HL-60/S4 treated with phorbol 12-myristate 13-acetate at 8.2 ng/mL for 4 days and 3 days (cell line): ENCODE results near the gene PPP2R3A.
"Not testable (repeated sequence)": the region's sequence is repeated elsewhere in the genome, so short reads cannot be mapped to it uniquely, and the experiment has no call there.

Source experiments
- in situ Hi-C: fragments of 300-500 bp; cut with MboI; formaldehyde crosslinking; loops from 2 replicates; pipeline ENCODE4 v1.15.0; 2022; ENCODE audit warnings: low sequenced_read_pairs

PPP2R3A gene

DNA sequence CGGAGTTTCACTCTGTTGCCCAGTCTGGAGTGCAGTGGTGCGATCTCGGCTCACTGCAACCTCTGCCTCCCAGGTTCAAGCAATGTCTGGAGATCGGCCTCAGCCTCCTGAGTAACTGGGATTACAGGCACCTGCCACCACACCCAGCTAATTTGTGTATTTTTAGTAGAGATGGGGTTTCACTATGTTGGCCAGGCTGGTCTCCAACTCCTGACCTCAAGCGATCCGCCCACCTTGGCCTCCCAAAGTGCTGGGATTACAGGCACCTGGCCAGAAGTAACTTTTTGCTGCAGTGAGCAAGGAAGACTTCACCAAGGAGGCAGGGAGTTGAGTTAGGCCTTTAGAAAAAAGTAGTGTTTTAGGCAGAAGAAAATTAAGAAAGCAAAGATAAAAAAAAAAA, 226.7 kb downstream of the PPP2R3A start:
- in situ Hi-C loops = not testable (repeated sequence)

DNA sequence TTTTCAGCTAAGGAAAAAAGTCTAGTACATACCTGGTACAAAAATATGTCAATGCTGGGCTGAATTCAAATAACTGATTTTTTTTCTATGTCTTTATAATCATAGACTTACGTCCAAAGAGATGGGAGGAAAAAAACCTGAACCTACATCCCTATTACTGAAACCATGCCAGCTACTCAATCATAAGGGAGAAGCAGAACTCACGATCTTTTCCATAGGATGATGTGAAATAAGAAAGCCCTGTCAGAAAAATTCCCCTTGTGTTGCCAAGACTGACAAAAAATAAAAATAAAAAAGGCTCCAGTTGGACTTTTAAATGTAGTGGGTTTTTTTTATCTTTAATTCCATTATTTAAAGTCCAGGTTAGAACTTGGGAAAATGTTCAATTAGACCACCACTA, 227.3 kb downstream of the PPP2R3A start:
- in situ Hi-C loops = no loop called here

DNA sequence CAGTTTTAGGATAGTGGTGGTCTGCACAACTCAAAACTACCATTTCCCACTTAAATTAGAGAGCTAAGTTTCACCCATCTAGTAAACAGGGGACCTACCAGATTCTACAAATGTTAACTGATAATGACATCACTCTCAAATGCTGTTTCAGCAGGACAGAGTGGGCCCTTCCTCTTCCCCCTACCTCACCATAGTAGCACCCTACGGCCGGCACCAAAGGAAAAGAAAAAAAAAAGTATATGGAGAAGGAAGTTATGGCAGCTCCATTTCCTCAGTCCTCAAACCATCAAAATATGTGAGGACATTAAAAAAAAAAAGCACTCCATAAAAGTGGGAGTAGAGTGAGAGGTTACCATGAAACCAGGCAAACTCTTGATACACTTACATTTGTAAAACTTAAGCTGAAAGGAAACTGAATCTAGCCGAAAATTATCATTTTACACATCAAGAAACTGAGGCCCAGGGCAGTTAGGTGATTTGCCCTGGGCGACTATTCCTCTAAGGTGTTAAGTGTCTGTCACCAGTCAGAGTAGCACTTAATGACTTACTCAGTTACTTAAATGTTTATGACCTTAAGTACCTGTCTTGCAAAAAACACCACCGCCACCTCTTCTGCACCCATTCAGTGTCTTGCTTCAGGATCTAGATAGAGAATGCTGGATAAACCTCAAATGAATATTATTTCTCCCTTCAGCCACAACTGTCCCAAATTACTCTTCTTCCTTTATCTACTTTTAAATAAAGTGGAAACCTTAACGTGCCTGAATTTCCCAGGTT, 227.9 kb downstream of the PPP2R3A start:
- in situ Hi-C loops = no loop called here

GRCh38 chr3:136194409-136195257, 229.1 kb downstream of the PPP2R3A start:
- in situ Hi-C loops = no loop called here

DNA sequence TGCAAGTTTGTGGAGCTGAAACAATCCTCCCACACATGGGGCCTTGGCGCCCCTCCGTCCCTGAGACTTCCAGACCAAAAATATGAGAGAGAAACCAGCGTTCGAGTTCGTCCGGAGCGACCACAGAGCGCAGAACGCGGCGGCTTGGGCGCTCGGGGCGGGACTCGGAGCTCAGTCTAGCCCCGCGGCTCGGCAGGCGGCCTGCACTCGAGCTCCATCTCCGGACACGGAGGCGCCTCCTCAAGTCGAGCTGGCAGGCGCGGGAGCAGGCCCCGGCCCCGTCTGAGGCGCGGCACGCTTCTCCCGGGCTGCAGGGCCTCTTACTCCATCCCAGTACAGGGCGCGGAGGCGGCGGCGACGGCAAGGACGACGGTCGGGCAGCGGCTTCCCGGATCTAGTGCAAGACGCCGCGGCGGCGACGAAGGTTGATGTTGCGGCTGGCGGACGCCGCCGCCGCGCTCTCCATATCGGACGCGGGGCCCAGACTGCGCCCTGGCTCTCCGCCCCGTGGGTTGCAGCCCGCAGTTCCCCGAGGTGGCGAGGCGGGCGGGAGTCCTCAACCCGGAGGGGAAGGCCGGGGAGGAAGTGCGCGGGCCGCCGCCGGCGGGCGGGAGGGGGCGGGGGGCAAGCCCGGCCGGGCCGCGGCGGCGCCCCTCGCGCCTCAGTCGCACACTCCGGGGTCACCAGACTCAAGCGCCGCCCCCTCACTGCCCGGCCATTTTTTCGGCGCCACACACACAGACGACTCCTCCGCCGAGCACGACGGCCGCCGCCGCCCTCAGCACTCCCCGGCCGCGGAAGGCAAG, 229.9 kb downstream of the PPP2R3A start:
- in situ Hi-C loops = no loop called here

- in situ Hi-C loops = no loop called here
These were observed 230.5 kb downstream of the PPP2R3A start, which contains the start of gene MSL2 for GRCh38 chr3:136196064-136196400. MSL2 (minus strand) TSS chr3:136196335; CDS start chr3:136195113, 1,222 bp downstream.

DNA sequence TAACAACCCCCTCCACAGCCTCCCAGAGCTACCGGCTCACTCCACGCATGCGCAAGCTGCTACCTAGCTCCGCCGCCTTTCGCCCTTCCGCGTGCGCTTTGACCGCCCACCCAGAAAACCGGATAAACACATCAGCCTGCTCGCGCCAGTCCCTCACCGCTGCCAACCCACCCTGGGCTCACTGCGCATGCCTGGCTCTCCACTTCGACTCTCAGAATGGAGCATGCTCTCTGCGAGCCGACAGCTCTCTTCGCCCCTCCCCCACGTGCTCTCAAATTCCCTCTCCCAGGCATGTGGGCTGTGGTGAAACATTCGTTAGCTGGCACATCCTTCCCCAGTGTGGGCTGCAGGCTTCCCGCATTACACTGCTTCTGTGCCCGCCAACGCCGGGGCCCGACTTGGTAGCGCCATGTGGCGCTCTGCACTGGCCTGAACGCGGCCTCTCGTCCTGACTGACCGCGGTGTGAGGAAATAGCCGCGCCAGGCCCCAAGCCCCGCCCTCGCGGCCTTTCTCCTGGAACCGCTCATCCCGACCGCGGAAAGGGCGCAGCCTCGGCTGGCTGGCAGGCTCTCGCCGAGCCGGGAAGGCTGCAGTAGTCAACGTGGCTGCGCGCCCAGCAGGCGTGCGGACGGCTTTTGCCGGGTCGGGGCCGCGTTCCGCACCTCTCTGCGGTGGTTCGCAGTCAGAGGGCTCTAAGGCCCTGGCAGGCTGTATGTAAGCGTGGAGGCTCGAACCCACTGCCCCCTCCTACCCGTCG, 231.1 kb downstream of the PPP2R3A start:
- in situ Hi-C loops = no loop called here

DNA sequence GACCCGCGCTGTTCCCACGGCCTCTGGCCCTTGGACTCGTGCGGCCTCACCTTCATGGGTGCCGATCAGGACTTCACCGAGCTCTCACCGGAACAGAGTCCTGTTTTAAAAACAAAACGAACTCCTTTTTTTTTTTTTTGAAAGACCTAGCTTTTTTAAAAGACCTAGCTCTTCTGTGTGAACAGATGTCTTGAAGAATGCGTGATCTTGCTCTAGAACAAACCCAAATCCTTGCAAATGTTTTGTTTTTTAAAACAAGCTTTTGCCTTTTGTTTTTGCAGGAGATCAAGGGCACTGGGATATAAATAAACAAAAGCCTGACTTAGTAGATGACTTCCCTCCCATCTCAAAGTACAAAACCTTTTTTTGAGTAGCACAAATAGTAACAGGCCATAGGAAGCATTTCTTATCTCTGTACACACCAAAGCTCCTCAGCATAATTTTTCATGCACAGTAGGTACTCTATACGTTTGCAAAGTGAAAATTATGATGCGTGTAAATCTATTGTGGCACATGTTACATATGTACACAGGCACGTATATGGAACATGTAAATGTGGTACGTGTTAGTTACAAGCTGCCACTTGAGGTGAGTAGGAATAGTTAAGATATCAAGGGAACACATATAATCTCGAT, 231.7 kb downstream of the PPP2R3A start:
- in situ Hi-C loops = no loop called here
